ENCODE data around the gene SIPA1L3. TPM values are rescaled to one million over a fixed set of nuclear protein-coding genes. Genes with fewer than 3 reads are reported as not detected.

Gene SIPA1L3
- polyA plus RNA-seq, 1 donor from 2014 or later, result 2.8 TPM

GRCh38 chr19:37948362-37948761 lies 41.4 kb downstream of the SIPA1L3 start:
- Histone ChIP-seq H3K27me3 (ENCODE audit: insufficient read depth, low read depth, low read length) (no peaks in the 10 kb centered on the region), H3F3A (ENCODE audit: insufficient read depth, low read length, poor library complexity, severe bottlenecking) (no peaks in the 10 kb centered on the region), H3K9me3 (ENCODE audit: low read length) (peaks cover 4% of the 10 kb centered on the region), H3K79me2 (replicated peaks; ENCODE audit: insufficient read depth, low read length) (no peaks in the 10 kb centered on the region), H3K4me2 (ENCODE audit: low read length) (no peak overlapping the region), H3K36me3 (ENCODE audit: insufficient read depth, low read length) (no peaks in the 10 kb centered on the region), H3K4me3 (ENCODE audit: low read length) (no peak overlapping the region), H4K20me1 (ENCODE audit: insufficient read depth) (no peaks in the 10 kb centered on the region), H3K27ac (ENCODE audit: low read length) (no peak overlapping the region), H2AFZ (ENCODE audit: low read depth, low read length) (no peak overlapping the region), H3K9ac (ENCODE audit: low read length) (no peak overlapping the region), H3K9me2 (ENCODE audit: insufficient read depth, low read length) (no peaks in the 10 kb centered on the region)
- no peak for TF ChIP-seq TAF1 (IDR thresholded peaks at IDR 0.05; ENCODE audit: low read depth)
- TF ChIP-seq, protein P1, sequence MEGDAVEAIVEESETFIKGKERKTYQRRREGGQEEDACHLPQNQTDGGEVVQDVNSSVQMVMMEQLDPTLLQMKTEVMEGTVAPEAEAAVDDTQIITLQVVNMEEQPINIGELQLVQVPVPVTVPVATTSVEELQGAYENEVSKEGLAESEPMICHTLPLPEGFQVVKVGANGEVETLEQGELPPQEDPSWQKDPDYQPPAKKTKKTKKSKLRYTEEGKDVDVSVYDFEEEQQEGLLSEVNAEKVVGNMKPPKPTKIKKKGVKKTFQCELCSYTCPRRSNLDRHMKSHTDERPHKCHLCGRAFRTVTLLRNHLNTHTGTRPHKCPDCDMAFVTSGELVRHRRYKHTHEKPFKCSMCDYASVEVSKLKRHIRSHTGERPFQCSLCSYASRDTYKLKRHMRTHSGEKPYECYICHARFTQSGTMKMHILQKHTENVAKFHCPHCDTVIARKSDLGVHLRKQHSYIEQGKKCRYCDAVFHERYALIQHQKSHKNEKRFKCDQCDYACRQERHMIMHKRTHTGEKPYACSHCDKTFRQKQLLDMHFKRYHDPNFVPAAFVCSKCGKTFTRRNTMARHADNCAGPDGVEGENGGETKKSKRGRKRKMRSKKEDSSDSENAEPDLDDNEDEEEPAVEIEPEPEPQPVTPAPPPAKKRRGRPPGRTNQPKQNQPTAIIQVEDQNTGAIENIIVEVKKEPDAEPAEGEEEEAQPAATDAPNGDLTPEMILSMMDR (IDR thresholded peaks at IDR 0.05; ENCODE audit: poor library complexity, severe bottlenecking), result no peak
- TF ChIP-seq SMC3 (conservative IDR thresholded peaks at IDR 0.05; ENCODE audit: poor library complexity), result no peak
- no peak for TF ChIP-seq RAD21 (conservative IDR thresholded peaks at IDR 0.05)
- no peak for TF ChIP-seq MXI1 (conservative IDR thresholded peaks at IDR 0.05; ENCODE audit: poor library complexity, severe bottlenecking)
- no peak for TF ChIP-seq POLR2AphosphoS5 (IDR thresholded peaks at IDR 0.05)
- no peak for TF ChIP-seq REST (IDR thresholded peaks at IDR 0.05; ENCODE audit: borderline replicate concordance)
- no peak for TF ChIP-seq EP300 (conservative IDR thresholded peaks at IDR 0.05; ENCODE audit: poor library complexity, severe bottlenecking)
- no peak for TF ChIP-seq EZH2 (IDR thresholded peaks at IDR 0.05; ENCODE audit: borderline replicate concordance, insufficient read depth, low read length, poor library complexity, severe bottlenecking)

DNA sequence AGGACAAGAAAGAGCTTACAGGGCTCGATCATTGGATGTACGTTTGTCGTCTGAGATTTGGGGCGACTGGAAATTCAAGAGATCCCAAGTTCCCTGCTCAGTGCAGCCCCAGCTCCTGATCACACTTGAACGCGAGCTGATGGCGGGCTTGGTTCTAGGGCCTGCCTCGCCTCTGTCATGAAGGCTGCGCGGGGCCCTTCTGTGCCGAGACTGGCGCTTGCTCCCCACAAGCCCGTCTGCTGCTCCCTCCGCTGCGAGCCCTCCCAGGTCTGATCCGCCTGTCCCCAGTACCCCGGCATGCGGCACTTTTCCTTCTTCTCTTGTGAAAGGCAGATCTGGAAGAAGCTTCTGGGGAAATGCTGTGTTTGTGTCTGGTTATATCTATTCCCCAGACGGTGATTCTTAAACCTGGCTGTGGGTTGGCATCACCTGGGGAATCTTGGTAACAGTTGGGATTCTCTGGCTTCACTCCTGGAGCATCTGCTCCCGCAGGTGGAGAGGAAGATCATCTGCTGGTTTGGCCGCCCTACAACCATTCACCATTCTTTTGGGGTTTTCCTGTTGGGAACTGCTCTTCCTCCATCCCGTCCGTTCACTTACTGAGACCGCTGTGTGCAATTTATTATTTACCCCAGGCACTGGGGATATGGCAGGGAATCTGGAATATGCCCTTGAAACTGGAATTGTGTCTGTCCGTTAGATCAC lies 43.6 kb downstream of the SIPA1L3 start:
- Histone ChIP-seq H3K4me3 (ENCODE audit: low read length) (no peak overlapping the region), H2AFZ (ENCODE audit: low read depth, low read length) (no peak overlapping the region), H3K9ac (ENCODE audit: low read length) (no peak overlapping the region), H3K27ac (ENCODE audit: low read length) (no peak overlapping the region), H3K4me2 (ENCODE audit: low read length) (no peak overlapping the region), H3K79me2 (replicated peaks; ENCODE audit: insufficient read depth, low read length) (no peaks in the 10 kb centered on the region), H3K9me2 (ENCODE audit: insufficient read depth, low read length) (no peaks in the 10 kb centered on the region), H3F3A (ENCODE audit: insufficient read depth, low read length, poor library complexity, severe bottlenecking) (no peaks in the 10 kb centered on the region), H3K9me3 (ENCODE audit: low read length) (peaks cover 4% of the 10 kb centered on the region), H3K36me3 (ENCODE audit: insufficient read depth, low read length) (no peaks in the 10 kb centered on the region), H4K20me1 (ENCODE audit: insufficient read depth) (no peaks in the 10 kb centered on the region), H3K27me3 (ENCODE audit: insufficient read depth, low read depth, low read length) (no peaks in the 10 kb centered on the region)
- TF ChIP-seq EP300 (conservative IDR thresholded peaks at IDR 0.05; ENCODE audit: poor library complexity, severe bottlenecking), result no peak
- TF ChIP-seq TAF1 (IDR thresholded peaks at IDR 0.05; ENCODE audit: low read depth), result no peak
- TF ChIP-seq, protein P1 (IDR thresholded peaks at IDR 0.05; ENCODE audit: poor library complexity, severe bottlenecking), result no peak
- no peak for TF ChIP-seq MXI1 (conservative IDR thresholded peaks at IDR 0.05; ENCODE audit: poor library complexity, severe bottlenecking)
- TF ChIP-seq RAD21 (conservative IDR thresholded peaks at IDR 0.05), result no peak
- TF ChIP-seq POLR2AphosphoS5 (IDR thresholded peaks at IDR 0.05), result no peak
- TF ChIP-seq SMC3 (conservative IDR thresholded peaks at IDR 0.05; ENCODE audit: poor library complexity), result no peak
- no peak for TF ChIP-seq REST (IDR thresholded peaks at IDR 0.05; ENCODE audit: borderline replicate concordance)
- TF ChIP-seq EZH2 (IDR thresholded peaks at IDR 0.05; ENCODE audit: borderline replicate concordance, insufficient read depth, low read length, poor library complexity, severe bottlenecking), result no peak

Data from neural cell (in vitro differentiated cells).